B cell (primary cell): Measurements from ENCODE around the gene DNAJC1.

Source experiments
- EZH2 ChIP-seq: IDR thresholded peaks from 2 replicates; pipeline ENCODE4 v1.6.1; 2012; ENCODE audit warnings: borderline replicate concordance, low read depth, mild to moderate bottlenecking, moderate library complexity, low read length; ENCODE audit not compliant: insufficient read depth, poor library complexity, severe bottlenecking
- TF ChIP-seq, protein P1 (sequence below): fragments of 200-600 bp; IDR thresholded peaks from one replicate; pipeline ENCODE4 v1.8.0; 2022; ENCODE audit warnings: antibody characterized with exemption, mild to moderate bottlenecking

- TF ChIP-seq, protein P1, sequence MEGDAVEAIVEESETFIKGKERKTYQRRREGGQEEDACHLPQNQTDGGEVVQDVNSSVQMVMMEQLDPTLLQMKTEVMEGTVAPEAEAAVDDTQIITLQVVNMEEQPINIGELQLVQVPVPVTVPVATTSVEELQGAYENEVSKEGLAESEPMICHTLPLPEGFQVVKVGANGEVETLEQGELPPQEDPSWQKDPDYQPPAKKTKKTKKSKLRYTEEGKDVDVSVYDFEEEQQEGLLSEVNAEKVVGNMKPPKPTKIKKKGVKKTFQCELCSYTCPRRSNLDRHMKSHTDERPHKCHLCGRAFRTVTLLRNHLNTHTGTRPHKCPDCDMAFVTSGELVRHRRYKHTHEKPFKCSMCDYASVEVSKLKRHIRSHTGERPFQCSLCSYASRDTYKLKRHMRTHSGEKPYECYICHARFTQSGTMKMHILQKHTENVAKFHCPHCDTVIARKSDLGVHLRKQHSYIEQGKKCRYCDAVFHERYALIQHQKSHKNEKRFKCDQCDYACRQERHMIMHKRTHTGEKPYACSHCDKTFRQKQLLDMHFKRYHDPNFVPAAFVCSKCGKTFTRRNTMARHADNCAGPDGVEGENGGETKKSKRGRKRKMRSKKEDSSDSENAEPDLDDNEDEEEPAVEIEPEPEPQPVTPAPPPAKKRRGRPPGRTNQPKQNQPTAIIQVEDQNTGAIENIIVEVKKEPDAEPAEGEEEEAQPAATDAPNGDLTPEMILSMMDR = no peak
- TF ChIP-seq EZH2 = no peak
Observed at GRCh38 chr10:22017283-22018020, 13.9 kb upstream of the DNAJC1 start.
